NCI-H1105 treated with DMSO at 0.1 percent for 48 hours (cell line): ENCODE data around the gene SLC28A2.
A peak's percentile ranks its signal among the peaks of the same experiment; 100 is the strongest.
"Not testable (repeated sequence)": the region's sequence is repeated elsewhere in the genome, so short reads cannot be mapped to it uniquely, and the experiment has no call there.

Source experiments
- DNase-seq: peaks from one replicate; lab custom pipeline; 2025; lab: John Stamatoyannopoulos, UW

Gene SLC28A2

DNA sequence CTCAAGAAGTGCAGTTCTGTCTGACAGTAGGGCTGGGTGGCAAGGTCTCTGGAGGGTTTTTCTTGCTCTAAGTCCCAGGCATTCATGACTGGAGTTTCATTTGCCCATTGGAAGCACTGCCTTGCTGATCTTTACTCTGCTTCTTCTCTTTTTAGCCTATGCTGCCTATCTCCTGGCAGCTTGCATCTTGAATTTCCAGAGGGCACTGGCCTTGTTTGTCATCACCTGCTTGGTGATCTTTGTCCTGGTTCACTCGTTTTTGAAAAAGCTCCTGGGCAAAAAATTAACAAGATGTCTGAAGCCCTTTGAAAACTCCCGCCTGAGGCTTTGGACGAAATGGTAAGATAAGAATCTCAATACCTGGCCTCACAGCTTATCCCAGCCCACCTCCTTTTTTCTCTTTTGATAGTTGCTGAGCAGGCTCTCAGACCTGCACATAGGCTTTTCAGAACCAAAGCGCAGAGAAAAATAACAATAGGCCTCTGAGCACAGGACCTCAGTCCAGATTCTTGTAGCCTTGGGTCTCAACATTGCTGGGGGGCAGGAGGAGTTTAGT is 10.9 kb downstream of the SLC28A2 start:
- no peak for DNase-seq

DNA sequence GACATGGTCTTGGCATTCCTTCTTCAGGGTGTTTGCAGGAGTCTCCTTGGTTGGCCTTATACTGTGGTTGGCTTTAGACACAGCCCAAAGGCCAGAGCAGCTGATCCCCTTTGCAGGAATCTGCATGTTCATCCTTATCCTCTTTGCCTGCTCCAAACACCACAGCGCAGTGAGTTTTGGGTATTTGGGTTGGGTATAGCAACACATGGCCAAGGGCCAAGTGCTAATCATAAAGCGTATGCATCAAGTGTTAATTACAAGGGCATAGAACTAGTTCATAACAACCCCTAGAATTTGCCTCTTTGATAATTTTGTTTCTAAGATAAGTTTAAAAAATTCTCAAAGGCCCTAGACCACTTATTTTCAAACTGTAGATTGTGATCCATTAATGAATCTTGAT is 11.8 kb downstream of the SLC28A2 start:
- DNase-seq, result no peak

DNA sequence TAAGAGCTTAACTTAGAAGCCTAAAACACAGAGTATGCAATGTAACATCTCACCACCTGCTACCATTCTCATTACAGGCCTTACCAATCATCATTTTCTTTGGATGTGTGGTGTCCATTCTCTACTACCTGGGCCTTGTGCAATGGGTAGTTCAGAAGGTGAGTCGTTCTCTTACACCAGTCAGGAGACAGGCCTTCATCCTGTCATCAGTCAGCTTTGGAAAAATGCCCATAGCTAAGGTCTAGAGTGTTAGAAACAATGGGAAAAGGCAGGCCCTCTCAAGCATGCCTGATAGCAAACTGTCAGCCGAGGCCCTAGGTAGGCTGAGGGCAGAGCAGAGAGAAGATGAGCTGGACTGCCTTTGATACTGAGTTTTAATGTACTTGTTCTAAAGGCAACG is 13.5 kb downstream of the SLC28A2 start:
- DNase-seq, result no peak

DNA sequence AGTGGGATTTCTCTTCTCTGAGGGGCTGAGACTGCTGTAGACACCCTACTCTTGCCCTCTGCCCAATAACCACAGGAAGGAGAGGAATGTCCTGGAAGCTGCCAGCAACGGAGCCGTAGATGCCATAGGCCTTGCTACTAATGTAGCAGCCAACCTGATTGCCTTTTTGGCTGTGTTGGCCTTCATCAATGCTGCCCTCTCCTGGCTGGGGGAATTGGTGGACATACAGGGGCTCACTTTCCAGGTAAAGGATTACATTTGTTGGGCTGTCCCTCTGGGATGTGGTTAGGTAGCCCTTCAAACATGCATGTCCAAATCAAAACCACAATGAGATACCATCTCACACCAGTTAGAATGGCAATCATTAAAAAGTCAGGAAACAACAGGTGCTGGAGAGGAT is 16.1 kb downstream of the SLC28A2 start:
- DNase-seq, result no peak

DNA sequence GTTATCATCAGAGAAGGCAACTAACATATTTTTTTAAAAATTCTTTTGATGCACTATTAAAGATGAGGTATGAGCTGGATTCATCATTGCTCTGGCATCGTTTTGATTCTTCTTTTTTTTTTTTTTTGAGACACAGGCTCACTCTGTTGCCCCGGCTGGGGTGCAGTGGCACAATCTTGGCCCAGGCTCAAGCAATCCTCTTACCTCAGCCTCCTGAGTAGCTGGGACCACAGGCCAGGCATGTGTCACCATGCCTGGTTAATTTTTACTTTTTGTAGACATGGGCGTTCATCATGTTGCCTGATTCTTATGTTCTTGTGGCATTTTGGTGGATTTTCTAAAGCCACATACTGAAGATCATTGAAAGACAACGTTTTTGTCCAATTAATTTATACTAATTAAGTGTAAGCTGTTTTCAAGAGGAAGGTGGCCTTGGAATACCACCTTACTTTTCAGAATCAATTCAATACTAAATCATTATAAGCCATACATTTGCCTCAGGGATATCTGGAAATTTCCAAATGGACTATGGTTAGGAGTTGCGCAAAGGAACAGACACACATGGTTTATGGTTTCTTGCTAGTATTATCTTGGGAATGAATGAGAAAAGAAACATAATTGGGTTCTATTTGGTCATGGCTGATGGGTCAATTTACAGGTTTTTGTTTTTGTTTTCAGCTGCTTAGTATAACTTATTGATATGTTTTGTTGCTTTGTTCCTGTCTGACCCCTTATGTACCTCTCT is 22.8 kb downstream of the SLC28A2 start:
- DNase-seq, result no peak

DNA sequence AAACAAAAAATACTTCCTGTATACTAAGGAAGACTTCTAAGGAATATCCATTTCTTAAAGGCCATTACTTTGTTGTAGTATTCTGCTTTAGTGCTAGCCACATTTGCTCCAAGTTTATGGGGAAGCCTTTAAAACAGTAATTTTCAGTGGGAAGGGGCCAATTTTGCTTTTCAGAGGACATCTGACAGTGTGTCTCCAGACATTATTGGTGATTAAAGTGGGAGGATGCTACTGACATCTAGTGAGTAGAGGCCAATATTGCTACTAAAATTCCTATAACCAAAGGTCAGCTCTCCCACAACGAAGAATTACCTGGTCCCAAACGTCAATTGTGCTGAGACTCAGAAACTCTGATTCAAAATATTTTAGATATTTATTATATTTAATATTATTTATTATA is 24.8 kb downstream of the SLC28A2 start:
- DNase-seq, result peak; percentile 15

DNA sequence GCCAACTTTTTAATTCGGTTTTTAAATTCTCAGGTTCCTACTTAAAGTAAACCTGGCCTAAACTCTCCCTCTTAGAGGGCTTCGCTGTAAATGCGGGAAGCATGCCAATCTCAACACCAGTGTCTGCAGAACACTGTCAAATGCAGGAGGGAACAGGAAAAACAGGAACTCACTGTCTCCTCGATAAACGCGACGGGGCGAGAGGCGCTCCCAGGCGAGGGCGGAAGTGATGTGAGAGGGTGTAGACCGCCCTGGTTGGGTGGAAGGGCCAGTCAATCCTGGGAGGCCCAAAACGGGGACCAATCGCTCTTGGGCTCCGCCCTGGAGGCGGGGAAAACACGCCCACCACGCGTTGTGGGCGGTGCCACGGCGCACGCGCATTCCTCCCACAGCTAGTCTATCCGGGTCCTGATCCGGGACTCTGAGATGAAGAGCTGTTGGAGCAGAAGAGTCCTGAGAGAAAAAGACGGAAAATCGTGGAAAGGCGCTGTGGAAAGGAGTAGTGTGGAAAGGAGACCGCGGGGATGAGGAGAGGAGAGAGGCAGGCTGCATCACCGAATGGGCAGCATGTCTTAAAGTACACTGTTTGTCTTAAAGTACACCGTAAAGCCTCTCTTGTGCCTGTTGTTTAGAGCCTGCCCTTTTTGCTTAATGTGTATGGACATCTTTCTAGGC is 27.1 kb downstream of the SLC28A2 start:
- peak; percentile 89 for DNase-seq

DNA sequence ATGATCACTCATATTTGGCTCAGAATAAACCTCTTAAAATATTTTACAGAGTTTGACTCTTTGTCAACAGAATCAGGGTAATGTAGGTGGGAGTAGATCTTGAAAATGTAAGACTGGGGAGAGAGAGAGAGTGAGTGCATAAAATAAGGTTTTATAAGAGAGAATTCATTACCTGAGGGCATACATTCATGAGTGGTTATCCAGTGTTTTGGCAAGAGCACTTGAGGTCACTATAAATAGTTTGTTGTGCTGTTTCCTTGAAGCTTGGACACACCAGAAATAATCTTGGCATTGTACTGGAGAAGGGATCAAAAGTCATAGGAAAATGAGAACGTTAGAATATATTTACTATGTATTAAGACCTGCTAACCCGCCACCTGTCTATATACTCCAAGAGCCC is 33.4 kb downstream of the SLC28A2 start:
- DNase-seq, result no peak

DNA sequence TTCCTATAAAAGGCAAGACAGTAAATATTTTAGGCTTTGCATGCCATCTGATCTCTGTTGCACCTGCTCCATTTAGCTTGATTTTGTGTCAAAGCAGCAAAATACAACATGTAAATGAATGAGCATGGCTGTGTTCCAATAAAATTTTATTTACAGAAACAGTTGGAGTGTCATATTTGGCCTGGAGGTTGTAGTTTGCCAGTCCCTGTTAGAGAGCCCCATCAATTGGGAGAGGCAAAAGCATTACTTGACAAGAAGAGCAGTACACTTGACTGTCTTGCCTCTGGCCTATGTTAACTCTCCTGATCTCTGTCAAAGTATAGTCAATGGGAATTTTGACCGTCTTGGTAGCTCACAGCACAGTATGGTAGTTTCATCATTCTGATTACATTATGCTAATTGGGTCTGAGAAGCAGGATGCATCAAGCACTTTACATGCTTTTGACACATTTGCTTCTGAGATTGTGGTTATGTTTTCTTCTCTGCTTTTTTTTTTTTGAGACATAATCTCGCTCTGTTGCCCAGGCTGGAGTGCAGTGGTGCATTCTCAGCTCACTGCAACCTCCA is 35.4 kb downstream of the SLC28A2 start:
- DNase-seq, result peak; percentile 35

DNA sequence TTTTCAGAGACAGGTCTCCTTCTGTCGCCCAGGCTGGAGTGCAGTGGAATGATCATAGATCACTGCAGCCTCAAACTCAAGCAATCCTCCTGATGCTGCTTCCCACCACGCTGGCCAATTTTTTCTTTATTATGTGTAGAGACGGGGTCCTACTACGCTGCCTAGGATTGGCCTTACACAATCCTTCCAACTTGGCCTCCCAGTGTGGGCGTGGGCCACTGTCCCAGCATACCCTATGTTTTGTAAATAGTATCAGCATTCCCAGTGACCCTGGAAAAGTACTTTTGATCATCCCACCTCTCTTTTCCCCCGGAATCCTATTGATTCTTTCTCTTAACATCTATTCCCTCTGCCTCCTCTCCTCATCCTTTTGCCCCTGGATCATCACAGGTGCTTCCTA is 36.9 kb downstream of the SLC28A2 start:
- no peak for DNase-seq

DNA sequence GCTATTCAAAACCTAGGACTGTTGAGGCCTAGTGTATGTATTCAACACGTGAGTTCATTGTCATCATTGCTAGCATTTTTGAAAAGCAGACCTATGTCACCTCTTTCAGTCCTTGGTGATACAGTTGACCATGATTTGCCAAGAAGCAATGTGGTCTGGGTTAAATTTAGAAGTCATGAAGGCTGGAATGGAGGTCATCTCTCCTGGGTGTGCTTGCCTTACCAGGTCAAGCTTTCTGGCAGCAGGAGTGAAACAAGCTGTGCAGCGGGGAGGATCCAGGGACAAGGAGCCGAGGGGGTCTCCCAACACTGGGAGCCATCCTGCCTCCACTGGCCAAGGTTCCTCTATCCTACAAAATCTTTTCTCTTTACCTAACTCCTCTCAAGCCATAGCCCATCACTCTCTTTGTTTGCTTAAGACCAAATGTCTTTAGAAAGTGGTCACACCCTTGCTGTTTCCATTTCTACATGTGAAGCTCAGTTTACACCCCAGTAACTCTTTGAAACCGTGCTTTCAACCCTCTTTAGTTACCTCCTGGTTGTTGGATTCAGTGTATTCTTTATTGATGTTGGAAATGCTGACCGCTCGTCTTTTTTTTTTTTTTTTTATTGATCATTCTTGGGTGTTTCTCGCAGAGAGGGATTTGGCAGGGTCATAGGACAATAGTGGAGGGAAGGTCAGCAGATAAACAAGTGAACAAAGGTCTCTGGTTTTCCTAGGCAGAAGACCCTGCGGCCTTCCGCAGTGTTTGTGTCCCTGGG is 40.0 kb downstream of the SLC28A2 start:
- no peak for DNase-seq

DNA sequence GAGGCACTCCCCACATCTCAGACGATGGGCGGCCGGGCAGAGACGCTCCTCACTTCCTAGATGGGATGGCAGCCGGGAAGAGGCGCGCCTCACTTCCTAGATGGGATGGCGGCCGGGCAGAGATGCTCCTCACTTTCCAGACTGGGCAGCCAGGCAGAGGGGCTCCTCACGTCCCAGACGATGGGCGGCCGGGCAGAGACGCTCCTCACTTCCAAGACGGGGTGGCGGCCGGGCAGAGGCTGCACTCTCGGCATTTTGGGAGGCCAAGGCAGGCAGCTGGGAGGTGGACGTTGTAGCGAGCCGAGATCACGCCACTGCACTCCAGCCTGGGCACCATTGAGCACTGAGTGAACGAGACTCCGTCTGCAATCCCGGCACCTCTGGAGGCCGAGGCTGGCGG is 41.3 kb downstream of the SLC28A2 start:
- not testable (repeated sequence) for DNase-seq

DNA sequence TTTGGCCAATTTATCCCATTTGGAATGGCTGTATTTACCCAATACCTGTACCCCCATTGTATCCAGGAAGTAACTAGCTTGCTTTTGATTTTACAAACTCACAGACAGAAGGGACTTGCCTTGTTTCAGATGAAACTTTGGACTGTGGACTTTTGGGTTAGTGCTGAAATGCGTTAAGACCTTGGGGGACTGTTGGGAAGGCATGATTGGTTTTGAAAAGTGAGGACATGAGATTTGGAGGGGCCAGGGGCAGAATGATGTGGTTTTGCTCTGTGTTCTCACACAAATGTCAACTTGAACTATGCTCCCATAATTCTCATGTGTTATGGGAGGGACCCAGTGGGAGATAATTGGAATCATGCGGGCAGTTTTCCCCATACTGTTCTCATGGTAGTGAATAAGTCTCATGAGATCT is 46.9 kb downstream of the SLC28A2 start:
- not testable (repeated sequence) for DNase-seq

DNA sequence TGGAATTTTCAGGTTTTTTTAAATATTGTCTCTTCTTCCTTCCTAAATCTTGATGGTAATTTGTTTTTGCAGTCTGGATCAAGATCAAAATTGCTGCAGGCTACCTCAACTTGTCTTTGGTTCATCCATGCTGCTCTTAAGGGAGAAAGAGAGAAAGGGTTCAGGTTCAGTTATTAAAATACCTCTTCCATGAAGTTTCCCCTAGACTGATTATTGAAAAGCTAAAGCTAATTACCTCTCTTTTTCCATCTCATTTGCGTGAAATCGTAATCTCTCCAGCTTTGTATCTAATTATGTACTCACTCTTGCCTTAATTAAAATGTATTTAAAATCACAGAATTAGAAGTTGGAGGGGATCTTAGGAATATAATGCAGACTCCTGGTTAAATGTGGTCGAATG is 52.7 kb downstream of the SLC28A2 start:
- no peak for DNase-seq

DNA sequence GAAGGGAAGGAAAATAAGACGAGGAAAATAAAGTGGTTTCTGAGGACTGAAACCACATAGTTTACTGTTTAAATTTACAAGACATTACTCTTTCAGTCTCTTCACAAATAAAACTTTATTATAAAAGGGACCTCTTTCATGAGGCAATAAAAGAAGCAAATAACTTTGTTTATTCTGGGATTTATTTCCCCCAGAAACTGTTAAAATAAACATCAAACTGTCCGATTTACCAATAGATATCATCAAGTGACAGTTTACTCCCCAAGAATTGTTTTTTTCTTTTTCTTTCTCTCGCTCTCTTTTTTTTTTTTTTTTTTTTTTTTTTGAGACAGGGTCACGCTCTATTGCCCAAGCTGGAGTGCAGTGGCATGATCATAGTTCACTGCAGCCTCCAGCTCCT is 54.1 kb downstream of the SLC28A2 start:
- no peak for DNase-seq

DNA sequence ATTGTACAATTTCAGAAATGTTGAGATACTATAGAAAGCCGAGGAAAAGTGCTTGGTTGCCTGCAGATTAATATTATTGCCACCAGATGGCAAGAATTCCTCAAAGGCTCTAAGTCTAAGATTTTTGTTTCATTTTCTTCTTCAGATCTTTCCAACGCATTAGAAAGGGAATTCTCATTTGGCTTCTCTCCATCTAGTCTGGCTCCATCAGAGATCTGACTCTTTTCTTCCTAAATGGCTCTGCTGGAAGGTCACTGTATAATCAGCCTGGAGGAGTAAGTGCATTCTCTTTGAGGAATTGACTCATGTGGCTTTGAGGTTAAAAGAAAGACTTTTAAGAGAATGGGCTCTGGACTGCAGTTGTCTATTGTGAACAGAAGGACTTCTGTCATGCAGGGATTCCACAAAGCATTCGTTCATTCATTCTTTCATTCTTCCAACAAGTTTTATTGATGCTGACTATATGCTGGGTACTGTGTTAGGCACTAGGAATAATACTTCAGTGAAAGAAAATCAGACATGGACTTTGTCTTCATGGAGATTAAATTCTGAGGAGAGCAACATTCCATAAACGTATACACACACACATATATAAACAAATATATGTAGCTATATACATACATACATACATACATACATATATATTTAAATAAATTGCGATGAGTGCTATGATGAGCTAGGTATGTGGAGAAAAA is 55.3 kb downstream of the SLC28A2 start:
- DNase-seq, result no peak

DNA sequence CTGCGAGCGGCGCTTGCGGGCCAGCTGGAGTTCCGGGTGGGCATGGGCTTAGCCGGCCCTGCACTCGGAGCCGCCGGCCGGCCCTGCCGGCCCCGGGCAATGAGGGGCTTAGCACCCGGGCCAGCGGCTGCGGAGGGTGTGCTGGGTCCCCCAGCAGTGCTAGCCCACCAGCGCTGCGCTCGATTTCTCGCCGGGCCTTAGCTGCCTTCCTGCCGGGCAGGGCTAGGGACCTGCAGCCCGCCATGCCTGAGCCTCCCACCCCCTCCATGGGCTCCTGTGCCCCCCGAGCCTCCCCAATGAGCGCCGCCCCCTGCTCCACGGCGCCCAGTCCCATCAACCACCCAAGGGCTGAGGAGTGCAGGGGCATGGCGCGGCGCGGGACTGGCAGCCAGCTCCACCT is 62.1 kb downstream of the SLC28A2 start:
- DNase-seq, result not testable (repeated sequence)

DNA sequence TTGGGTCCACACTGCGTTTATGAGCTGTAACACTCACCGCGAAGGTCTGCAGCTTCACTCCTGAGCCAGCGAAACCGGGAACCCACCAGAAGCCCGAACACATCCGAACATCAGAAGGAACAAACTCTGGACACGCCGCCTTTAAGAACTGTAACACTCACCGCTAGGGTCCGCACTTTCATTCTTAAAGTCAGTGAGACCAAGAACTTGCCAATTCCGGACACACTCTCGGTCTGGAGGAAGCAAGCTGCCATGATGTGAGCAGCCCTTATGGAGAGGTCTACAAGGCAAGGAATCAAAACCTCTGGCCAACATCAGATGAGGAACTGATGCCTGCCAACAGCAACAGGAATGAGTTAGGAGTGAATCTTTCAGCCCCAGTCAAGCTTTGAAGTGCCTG is 62.9 kb downstream of the SLC28A2 start:
- no peak for DNase-seq

DNA sequence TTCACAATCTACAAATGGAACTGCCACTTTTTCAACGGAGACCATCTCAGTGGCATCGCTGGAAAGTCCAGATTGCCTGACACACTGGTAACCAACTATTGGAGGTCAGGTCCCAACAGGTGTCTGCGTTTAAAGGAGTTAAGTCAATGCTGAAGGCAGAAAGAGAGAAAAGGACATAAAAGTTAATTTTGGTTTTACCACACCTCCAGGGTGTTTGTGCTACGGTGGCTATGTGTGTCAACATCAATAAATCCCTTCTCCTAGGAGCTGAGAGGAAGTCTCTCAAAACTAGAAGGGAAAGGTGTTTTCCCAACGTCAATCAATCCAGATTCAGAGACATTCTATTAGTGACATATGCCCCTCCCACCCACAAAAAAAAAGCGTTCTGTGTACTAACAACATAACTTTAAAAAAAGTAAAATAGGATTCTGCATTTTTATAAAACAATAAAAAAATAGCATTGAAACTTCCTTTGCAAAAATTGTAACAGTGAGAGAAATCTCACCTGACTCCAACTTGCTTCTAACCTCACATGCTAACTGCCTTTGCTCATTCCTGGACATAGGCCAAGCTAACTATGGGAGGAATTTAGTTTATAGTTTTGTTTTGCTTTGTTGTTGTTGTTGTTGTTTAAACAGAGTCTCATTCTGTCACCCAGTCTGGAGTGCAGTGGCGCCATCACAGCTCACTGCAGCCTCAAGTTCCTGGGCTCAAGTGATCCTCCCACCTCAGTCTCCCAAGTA is 67.6 kb downstream of the SLC28A2 start:
- DNase-seq, result no peak

DNA sequence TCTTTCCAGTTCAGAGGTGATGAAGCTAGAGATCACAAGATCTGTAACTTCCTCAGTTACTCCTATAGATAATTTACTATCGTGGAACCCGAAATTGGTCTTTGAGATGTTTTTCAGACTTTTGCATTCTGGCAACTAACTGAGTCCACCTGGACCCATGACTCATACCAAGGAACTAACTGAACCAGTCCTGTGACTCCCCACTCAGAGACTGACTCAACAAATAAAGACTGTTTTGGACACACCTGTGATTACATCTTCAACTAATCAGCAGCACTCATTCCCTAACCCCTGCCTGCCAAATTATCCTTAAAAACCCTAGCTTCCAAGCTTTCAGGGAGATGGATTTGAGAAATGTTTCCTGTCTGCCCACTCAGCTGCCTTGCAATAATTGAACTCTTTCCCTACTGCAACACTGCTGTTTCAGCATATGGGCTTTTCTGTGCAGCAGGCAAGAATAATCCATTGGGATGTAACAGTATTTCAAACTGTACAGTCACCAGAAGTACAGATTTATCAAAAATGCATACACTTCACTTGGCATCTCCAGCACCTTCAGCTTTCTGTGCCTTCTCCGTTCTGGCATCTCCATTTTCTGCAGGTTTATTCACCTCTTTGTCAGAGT is 68.7 kb downstream of the SLC28A2 start:
- DNase-seq, result no peak

DNA sequence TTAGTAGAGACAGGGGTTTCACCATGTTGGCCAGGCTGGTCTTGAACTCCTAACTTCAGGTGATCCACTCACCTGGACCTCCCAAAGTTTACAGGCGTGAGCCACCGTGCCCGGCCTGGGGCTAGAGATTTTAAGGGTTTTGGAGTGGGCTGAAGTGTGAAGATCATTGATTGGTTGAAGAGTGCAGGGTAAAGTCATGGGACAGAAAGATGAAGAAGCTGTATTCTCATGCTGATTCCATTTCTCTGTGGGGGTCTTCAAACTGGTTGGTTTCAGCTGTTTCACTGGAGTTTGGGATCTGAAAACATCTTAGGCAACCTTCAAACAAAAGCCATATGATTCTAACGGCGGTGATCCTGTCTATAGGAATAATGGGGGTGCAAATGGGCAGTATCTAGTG is 74.2 kb downstream of the SLC28A2 start:
- no peak for DNase-seq
